Measurements from ENCODE around the gene BLTP3B.
A peak's percentile ranks its signal among the peaks of the same experiment; 100 is the strongest.

Gene BLTP3B

DNA sequence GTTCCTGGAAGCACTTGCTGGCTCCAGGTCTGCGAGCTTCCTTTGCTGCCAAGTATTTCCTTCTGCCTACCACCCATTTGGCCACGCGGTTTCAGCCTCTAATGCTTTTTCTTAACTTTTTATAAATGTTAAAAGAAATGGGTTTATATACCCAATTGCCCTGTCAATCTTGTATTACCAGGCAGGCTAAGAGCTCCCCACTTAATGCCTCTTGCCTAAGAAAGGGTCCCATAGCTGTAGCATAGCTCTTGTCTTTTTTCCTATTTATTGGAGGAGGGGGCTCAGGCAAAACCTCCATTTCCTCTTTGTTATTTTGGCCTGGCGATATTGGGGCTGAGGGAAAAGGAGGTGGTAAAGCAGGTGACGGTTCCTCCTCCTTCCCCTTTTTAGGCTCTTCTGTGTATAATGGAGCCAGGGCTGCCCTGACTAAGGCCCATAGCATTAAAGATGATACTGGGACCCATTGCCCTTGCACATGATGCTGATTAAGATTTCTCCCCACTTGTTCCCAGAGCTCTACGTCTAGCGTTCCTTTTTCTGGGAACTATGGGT lies 21.6 kb upstream of the BLTP3B start:
- TF ChIP-seq, protein P1, sequence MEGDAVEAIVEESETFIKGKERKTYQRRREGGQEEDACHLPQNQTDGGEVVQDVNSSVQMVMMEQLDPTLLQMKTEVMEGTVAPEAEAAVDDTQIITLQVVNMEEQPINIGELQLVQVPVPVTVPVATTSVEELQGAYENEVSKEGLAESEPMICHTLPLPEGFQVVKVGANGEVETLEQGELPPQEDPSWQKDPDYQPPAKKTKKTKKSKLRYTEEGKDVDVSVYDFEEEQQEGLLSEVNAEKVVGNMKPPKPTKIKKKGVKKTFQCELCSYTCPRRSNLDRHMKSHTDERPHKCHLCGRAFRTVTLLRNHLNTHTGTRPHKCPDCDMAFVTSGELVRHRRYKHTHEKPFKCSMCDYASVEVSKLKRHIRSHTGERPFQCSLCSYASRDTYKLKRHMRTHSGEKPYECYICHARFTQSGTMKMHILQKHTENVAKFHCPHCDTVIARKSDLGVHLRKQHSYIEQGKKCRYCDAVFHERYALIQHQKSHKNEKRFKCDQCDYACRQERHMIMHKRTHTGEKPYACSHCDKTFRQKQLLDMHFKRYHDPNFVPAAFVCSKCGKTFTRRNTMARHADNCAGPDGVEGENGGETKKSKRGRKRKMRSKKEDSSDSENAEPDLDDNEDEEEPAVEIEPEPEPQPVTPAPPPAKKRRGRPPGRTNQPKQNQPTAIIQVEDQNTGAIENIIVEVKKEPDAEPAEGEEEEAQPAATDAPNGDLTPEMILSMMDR (IDR thresholded peaks at IDR 0.05; ENCODE audit: borderline replicate concordance, control extremely low read depth, extremely low read depth, insufficient read depth, missing control alignments), result no peak
- no peak for DNase-seq (ENCODE audit: low spot score)
- in situ Hi-C loops (cut with MboI; ENCODE audit: low sequenced_read_pairs, unreplicated experiment), result no loop called here

DNA sequence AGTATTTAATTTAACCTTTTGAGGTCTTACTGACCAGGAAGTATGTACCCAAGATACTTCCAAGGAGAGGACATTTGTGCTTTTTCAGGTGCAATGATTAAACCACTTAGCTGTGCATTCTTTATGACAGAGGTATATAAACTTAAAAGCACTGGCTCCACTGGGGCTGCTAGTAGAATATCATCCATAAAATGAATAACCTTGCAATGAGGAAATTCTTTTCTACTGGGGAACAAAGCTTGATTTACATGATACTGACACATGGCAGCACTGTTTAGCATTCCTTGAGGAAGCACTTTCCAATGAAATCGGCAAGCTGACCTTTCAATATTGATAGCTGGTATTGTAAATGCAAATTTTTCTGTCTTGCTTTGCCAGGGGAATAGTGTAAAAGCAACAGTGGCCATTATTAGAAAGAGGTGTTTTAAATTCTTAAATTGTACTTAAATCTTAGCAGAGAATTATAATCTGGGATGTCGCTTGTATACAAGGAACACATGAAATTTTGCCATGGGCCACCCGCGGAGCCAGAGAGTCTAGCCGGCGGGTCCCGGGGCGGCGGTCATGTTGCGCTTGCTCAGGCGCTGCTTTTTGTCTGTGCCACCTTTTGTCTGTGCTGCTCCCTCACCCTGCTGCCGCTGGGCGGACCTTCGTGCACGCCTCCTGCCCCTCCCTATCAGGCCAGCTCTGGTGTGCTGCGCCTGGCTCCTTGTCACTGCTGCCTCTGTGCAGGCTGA lies 20.9 kb upstream of the BLTP3B start:
- in situ Hi-C loops (cut with MboI; ENCODE audit: low sequenced_read_pairs, unreplicated experiment), result no loop called here

DNA sequence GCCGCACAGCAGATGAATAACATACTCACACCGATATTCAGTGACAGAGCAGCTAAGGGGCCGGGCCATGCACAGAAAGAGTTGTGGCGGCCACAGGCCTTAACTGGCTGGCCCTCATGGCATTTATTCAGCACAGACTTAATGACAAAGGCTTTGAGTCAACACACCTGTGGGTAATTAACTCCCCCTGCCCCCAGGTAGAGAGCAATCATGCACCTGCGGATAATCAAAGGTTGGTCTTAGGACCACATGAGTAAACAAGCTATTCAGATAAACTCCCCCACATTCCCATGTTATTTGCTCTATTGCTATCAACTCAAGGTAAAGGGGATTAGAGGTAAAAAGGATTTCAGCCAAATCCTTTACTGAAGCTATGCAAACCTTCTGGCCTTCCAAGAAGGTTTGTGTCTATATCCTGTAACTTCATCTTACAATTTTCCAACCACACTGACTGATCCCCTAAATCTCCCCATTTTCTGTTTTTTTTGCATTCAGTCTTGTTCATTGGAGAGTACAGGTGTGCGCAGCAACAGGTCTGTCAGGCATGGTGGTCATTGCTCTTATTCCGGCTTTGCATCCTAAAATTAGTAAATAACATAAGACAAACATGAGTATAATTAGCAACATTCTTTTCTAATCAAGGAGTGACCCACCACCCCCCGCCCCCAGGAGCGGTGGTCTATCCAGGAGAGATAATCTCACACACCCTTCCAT lies 16.9 kb upstream of the BLTP3B start:
- TF ChIP-seq, protein P1 (IDR thresholded peaks at IDR 0.05; ENCODE audit: borderline replicate concordance, control extremely low read depth, extremely low read depth, insufficient read depth, missing control alignments), result no peak
- no peak for DNase-seq (ENCODE audit: low spot score)

More for the DNA sequence above, 20.9 kb upstream of the BLTP3B start:
- TF ChIP-seq, protein P1 (IDR thresholded peaks at IDR 0.05; ENCODE audit: borderline replicate concordance, control extremely low read depth, extremely low read depth, insufficient read depth, missing control alignments), result no peak
- peak; percentile 73 for DNase-seq (ENCODE audit: low spot score)

DNA sequence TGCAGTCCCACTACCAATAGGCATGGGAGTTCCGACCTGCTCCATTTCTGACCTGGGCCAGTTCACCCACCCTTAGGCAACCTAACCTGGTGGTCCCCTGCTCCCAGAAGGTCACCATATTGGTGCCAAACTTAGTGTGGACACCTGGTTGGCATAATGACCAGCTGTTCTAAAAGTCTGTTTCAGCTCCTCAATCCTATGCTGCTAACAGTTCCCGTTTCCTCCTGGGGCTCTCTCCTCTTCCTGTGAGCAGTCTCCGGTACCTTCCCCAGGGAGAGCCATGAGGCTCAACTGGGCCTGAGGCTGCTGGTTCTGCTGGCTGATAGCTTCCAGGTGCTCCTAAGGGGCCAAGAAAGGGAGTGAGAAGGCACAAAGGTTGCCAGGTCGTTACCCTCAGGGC lies 15.9 kb upstream of the BLTP3B start:
- no peak for DNase-seq (ENCODE audit: low spot score)

More for the DNA sequence above, 16.9 kb upstream of the BLTP3B start:
- in situ Hi-C loops (cut with MboI; ENCODE audit: low sequenced_read_pairs, unreplicated experiment), result no loop called here

DNA sequence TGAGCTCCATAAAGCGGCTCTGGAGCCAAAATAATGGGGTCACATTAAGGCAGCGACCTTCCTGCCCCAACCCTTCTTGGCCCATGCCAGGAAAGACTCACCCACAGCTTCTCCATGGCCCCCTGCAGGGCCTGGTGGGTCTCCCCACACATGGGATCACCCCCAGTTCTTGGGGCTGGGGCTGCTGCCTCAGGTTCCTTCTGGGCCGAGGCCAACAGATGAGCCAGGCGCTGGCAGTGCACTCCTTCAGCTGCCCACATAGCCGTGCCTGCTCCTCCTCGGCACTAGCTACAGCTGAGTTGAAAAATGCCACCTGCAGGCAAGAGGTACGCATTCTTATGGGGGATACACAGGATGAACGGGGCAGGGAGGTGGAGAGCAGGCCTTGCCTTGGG lies 14.8 kb upstream of the BLTP3B start:
- DNase-seq (ENCODE audit: low spot score), result no peak
- in situ Hi-C loops (cut with MboI; ENCODE audit: low sequenced_read_pairs, unreplicated experiment), result no loop called here
- TF ChIP-seq, protein P1 (IDR thresholded peaks at IDR 0.05; ENCODE audit: borderline replicate concordance, control extremely low read depth, extremely low read depth, insufficient read depth, missing control alignments), result no peak

More for the DNA sequence above, 15.9 kb upstream of the BLTP3B start:
- TF ChIP-seq, protein P1 (IDR thresholded peaks at IDR 0.05; ENCODE audit: borderline replicate concordance, control extremely low read depth, extremely low read depth, insufficient read depth, missing control alignments), result no peak
- in situ Hi-C loops (cut with MboI; ENCODE audit: low sequenced_read_pairs, unreplicated experiment), result no loop called here

DNA sequence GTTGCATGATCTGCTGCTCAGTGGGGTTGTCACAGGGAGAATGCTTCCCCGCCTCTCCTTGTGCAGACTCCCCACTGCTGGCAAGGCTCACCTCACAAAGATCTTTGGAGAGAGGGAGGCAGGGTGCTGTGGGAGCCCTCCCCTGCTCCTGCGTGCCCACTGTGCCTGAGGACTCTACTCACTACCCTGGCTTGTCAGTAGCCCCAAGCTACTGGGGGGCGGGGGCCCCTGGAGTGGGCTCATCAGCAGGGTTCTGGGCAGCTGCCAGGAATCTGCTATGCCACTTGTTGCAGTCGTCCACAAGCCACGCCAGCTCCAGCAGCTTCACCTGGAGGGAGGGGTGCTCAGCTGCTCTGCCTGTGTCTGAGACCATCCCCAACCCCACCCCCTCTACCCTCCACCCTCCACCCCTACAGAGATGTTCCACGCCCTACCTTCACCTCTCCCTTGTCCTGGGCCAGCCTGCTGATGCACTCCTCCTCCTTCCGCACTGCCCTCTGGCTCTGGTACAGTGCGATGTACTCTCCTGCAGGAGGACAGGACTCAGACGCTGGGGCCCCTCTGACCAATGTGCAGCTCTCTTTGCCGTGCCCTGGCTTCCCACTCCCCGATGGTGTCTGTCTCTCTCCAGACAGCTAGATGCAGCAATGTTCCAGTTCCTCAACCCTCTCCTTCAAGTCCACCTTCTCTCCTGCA lies 14.2 kb upstream of the BLTP3B start:
- TF ChIP-seq, protein P1 (IDR thresholded peaks at IDR 0.05; ENCODE audit: borderline replicate concordance, control extremely low read depth, extremely low read depth, insufficient read depth, missing control alignments), result no peak
- DNase-seq (ENCODE audit: low spot score), result no peak
- in situ Hi-C loops (cut with MboI; ENCODE audit: low sequenced_read_pairs, unreplicated experiment), result no loop called here

Measured in GM13976 (cell line).